ENCODE measurements around the gene ATP9B. TPM values are rescaled to one million over a fixed set of nuclear protein-coding genes. Genes with fewer than 3 reads are reported as not detected.

ATP9B gene
- total and polyA plus RNA-seq, 10 of the 15 experiments (the other 5 are each of a cell fraction or from before 2014, with no cell fraction given), result 0.74 to 20.7 (median 12.9) TPM

GRCh38 chr18:79405781-79406575 is 336.8 kb downstream of the ATP9B start (continued):
- TF ChIP-seq FOXM1 (IDR thresholded peaks at IDR 0.05; ENCODE audit: low read depth, low read length), result no peak
- TF ChIP-seq NFYB (IDR thresholded peaks at IDR 0.05; ENCODE audit: insufficient read depth, low read depth, low read length), result no peak
- TF ChIP-seq USF2 (IDR thresholded peaks at IDR 0.05; ENCODE audit: borderline replicate concordance, low read depth, low read length), result no peak
- no peak for TF ChIP-seq MYC (IDR thresholded peaks at IDR 0.05; ENCODE audit: insufficient read depth, insufficient read length, insufficient replicate concordance, low read length, severe bottlenecking)
- TF ChIP-seq MYB (IDR thresholded peaks at IDR 0.05; ENCODE audit: borderline replicate concordance, low read depth, low read length), result no peak
- peak; percentile 97 for TF ChIP-seq ZNF687 (IDR thresholded peaks at IDR 0.05)
- TF ChIP-seq TCF3 (IDR thresholded peaks at IDR 0.05; ENCODE audit: borderline replicate concordance, insufficient read depth, low read depth, low read length), result no peak
- TF ChIP-seq NR2C2 (IDR thresholded peaks at IDR 0.05; ENCODE audit: borderline replicate concordance, control insufficient read depth, insufficient read length, low read depth), result no peak
- no peak for TF ChIP-seq JUNB (IDR thresholded peaks at IDR 0.05)
- TF ChIP-seq ZNF217 (IDR thresholded peaks at IDR 0.05), result no peak
- no peak for TF ChIP-seq SMAD1 (IDR thresholded peaks at IDR 0.05; ENCODE audit: low read depth, partially characterized antibody)
- no peak for TF ChIP-seq CHD1 (IDR thresholded peaks at IDR 0.05; ENCODE audit: low read depth, low read length)
- TF ChIP-seq PAX8 (IDR thresholded peaks at IDR 0.05), result no peak
- TF ChIP-seq NR2F1 (conservative IDR thresholded peaks at IDR 0.05), result no peak
- no peak; the same call in 1 of the 2 replicates for TF ChIP-seq MTA2 (IDR thresholded peaks at IDR 0.05; ENCODE audit: low read depth)
- TF ChIP-seq ATF3 (IDR thresholded peaks at IDR 0.05; ENCODE audit: borderline replicate concordance, extremely low read depth, low read depth, low read length), result no peak
- no peak for TF ChIP-seq NFXL1 (IDR thresholded peaks at IDR 0.05; ENCODE audit: borderline replicate concordance)
- TF ChIP-seq PML (IDR thresholded peaks at IDR 0.05; ENCODE audit: low read length), result 0 out of 2 replicates have a peak, but pooled peaks have one; percentile 3
- TF ChIP-seq RFX5 (IDR thresholded peaks at IDR 0.05; ENCODE audit: low read depth, low read length), result no peak
- no peak for TF ChIP-seq ZBTB4 (CRISPR knock-in tag; IDR thresholded peaks at IDR 0.05)
- no peak for TF ChIP-seq BMI1 (IDR thresholded peaks at IDR 0.05; ENCODE audit: borderline replicate concordance)
- TF ChIP-seq TCF7 (IDR thresholded peaks at IDR 0.05; ENCODE audit: borderline replicate concordance), result no peak
